Central memory CD4-positive, alpha-beta T cell (primary cell): Measurements from ENCODE around the gene TRAF3IP1.

Source experiments
- DNase-seq: peaks from one replicate; pipeline ENCODE4 v3.0.0; 2022

TRAF3IP1 gene

DNA sequence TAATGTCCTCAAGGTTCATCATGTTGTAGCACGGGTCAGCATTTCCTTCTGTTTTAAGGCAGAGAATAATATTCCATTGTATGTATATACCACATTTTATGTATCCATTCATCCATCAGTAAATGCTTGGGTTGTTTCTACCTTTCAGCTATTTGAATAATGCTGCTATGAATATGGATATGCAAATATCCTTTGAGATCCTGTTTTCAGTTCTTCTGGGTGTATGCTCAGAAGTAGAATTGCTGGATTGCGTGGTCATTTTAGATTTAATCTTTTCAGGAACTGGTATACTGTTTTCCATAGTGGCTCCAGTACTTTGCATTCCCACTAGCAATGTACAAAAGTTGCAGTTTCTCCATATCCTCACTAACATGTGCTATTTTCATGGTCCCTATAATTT is 93.0 kb downstream of the TRAF3IP1 start:
- no peak for DNase-seq

DNA sequence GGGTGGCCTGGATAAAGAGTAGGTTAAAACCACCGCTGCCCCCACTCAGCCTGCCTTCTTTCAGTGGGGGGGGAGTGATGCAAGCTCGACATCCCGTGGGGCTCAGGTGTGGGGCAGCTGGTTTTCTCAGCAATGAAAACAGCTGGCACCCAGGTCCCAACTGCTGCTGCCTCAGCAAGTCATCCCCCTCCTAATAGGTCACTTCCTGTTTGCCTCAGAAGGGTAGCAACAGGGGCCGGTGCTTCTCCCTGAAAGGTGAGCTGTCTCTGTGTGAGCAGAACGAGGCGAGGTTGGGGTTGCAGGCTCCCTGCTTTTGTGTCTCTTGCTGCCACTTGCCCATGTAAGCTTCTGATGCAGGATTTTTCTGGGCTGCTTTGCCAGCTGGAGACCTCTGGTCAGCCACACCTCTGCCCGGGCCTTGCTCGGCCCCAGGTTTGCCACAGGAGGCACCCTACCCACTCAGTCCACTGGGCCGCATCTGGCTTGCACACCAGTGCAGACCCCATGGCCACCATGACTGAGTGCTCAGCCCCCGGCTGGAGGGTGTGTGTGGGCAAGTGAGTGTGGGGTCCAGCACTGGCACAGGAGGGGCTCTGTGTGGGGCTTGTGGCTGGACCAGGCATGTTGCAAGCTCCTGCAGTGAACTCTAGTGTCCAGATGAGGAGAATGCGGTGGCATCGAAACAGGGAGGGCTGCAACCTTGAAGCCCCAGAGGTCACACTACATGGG is 94.9 kb downstream of the TRAF3IP1 start:
- DNase-seq, result no peak

DNA sequence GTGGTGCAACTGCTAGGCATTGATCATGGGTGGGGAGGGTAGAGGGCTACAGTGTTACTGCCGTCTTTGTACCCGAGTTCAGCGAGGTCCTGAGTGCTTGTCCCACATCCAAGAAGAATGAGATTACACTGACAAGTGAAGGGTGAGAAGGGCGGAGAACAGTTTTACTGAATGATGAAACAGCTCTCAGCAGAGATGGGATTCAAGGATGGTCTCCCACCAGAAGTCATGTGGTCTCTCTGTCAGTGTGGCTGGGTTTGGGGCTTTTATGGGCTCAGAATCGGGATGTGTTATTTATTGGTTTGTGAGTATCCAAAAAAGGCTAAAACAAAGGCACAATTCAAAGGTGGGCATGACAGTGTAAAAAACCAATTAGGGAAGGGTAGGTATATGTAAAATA is 95.6 kb downstream of the TRAF3IP1 start:
- no peak for DNase-seq

GRCh38 chr2:238418196-238418998 is 98.1 kb downstream of the TRAF3IP1 start:
- no peak for DNase-seq

- DNase-seq, result no peak
Observed at GRCh38 chr2:238418999-238419546, 98.8 kb downstream of the TRAF3IP1 start.

- DNase-seq, result no peak
Observed at GRCh38 chr2:238420442-238420841, 100.1 kb downstream of the TRAF3IP1 start.

- no peak for DNase-seq
Observed at GRCh38 chr2:238420878-238421694, 100.8 kb downstream of the TRAF3IP1 start.

DNA sequence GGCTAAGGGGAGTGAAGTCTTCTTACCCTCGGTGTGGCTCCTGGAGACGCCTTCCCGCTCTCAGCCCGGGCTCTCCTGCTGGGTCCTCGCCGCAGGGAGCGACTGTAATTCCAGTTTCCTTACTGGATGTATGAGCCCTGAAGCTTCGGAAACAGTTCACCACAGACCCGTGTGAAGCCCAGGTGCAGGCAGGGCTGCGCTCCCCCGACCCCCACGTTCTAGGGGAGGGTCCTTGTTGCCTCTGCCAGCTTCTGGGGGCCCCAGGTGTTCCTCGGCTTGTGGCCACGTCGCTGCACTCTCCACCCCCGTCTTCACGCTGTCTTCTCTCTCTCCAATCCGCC is 101.3 kb downstream of the TRAF3IP1 start:
- DNase-seq, result no peak

GRCh38 chr2:238422285-238422684 is 102.0 kb downstream of the TRAF3IP1 start:
- DNase-seq, result no peak

- DNase-seq, result no peak
Observed at GRCh38 chr2:238422940-238423339, 102.6 kb downstream of the TRAF3IP1 start.

DNA sequence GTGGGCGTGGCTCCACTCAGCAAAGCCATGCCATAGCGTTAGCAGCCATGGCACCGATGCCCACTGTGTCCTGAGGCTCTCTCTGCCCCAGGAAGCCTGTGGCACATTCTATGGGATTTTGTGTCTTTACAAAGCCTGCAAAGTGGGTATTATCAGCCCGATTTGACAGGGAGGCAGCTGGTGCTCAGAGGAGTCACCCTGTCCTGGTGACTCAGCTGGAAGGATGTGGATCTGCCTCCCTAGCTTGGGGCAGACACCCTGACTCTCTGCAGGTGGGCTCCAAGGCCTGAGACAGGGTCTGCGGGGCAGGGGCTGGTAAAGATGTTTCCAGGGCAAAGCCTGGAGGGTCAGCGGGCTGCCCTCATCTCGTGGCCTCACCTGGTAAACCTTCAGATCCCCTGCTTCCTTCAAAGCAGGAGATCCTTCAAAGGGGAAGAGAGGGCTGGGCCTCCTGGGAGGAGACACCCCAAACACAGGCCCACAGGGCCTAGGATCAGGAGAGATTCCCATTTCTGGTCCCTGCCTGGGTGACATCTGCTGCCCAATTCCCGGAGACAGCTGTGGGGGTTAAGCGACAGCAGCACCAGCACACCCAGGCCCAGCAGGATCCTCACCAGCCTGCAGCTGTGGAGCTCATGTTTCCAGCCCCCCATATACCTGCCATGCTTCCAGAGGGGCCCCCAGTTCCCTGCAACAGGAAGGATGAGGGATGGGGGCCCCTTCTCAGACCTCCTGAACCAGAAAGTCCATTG is 103.4 kb downstream of the TRAF3IP1 start:
- no peak for DNase-seq

GRCh38 chr2:238424313-238424700 is 104.0 kb downstream of the TRAF3IP1 start:
- no peak for DNase-seq

DNA sequence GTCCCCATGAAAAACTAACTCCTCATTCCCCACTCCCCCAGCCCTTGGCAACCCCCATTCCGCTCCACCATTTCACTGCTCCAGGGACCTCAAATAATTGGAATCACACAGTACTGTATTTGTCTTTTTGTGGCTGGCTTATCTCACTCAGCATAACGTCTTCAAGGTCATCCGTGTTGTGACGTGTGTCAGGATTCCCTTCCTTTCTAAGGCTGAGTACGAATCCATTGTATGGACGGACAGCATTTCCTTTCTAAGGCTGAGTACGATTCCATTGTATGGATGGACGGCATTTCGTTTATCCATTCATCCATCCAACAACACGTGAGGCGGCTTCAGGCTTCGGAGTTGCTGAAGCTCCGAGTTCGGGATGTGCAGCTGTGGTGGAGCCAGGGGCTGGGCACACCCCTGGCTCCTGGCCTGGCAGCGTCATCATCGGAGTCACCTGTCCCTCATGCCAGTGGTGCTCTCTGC is 105.2 kb downstream of the TRAF3IP1 start:
- no peak for DNase-seq

GRCh38 chr2:238425979-238426567 is 105.8 kb downstream of the TRAF3IP1 start:
- no peak for DNase-seq

DNA sequence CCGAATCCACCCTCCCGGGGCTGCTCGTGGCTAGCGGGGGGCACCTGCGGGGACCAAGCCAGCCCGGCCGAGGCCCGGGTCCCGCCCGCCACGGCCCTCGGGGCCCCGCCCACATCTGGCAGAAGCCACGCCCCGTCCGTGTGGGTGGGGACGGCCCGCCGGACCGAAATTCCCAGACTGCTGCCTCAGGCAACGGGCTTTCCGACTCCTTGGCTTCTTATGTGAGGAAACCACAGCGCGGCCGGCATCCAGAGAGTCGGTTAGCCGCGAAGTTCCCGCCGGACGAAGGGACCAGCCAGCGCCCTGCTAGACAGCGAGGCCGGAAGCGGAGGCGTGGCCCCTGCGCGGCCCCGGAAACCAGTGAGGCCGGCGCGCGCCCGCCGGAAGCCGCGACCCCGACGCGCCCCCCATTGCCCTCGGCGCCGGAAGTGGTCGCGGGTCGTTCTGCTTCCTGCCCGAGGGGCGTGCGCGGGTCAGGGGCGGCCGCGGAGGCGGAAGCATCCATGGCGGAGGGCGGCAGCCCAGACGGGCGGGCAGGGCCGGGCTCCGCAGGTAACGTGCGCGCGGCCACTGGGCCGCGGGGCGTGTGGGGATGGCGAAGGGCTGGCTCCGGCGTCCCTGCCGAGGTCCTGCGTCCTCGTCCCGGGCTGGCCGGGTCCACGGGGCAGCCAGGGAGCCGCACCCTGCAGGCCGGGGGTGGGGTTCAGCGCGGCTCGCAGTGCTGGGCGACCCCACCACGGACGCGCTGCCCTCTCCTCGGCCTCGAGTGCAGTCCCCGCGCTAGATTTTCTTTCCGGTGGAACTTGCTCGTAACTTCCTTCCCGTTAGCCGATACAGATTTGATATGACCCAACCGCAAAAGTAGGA is 106.5 kb downstream of the TRAF3IP1 start, which contains the start of gene ASB1:
Gene ASB1 (plus strand): TSS at position 360 of the 867 bp plus-strand sequence. CDS start 144 bp downstream, at position 504.
- DNase-seq, result peak; percentile 68

DNA sequence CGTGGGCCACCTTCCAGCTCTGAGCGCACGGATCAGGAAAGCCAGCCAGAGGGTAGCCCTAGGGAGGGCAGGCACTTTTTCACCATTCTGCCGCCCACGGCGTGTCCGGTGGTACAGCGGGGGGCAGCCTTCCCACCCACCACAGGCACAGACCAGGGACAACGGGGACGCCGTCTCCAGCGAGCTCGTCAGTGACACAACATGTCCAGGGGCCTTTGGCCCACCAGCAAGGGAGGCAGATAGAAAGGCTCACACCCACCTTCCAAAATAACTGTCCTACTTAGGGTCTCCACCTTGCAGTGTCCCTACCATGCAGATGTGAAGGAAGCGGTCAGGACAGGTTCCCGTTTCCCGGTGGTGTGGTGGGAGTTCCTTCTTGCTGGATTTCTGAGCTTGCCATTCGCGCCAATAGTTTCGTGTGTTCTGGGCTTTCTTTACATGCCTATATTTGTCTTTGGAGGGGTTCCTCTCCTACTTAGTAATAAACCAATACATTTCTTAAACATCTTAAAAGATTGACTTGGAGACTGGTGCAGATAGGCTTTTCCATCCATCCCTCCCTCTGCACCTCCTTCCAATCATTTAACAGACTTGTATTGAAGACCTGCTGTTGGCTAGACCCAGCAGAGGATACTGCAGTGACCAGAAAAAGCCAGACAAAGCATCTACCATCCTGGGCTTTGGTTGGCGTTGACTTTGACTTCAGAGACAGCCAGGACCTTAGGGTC is 107.3 kb downstream of the TRAF3IP1 start:
- no peak for DNase-seq

GRCh38 chr2:238428866-238429265 is 108.5 kb downstream of the TRAF3IP1 start:
- no peak for DNase-seq

DNA sequence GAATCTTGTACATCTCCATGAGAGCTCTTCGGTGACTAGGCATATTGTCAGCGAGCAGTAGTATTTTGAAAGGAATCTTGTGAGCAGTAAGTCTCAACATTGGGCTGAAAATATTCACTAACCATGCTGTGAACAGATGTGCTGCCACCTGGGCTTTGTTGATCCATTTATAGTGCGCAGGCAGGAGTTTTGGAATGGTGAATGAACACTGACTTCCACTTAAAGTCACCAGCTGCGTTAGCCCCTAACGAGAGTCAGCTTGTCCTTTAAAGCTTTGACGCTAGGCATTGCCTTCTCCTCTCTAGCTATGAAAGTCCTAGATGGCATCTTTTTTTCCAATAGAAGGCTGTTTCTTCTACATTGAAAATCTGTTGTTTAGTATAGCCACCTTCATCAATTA is 110.5 kb downstream of the TRAF3IP1 start:
- no peak for DNase-seq

- DNase-seq, result no peak
Observed at GRCh38 chr2:238431456-238431855, 111.1 kb downstream of the TRAF3IP1 start.
